KMS-11 (cell line): ENCODE measurements around the gene MOCS3.
A peak's percentile ranks its signal among the peaks of the same experiment; 100 is the strongest.

ENCODE experiments used
- H2AFZ ChIP-seq: fragments of 200-600 bp; sonication (generic); 2 replicates; pipeline ENCODE4 v1.6.1; 2016; ENCODE audit warnings: antibody characterized with exemption, mixed run types, low read depth
- H3K27ac ChIP-seq: fragments of 200-600 bp; sonication (generic); 2 replicates; pipeline ENCODE4 v1.6.1; 2016; ENCODE audit warnings: mild to moderate bottlenecking, mixed run types
- H3K27me3 ChIP-seq: fragments of 200-600 bp; sonication (generic); 2 replicates; pipeline ENCODE4 v1.6.1; 2017; ENCODE audit warnings: mild to moderate bottlenecking, low read depth, mixed run types, moderate library complexity; ENCODE audit not compliant: insufficient read depth
- H3K36me3 ChIP-seq: fragments of 200-600 bp; sonication (generic); 2 replicates; pipeline ENCODE4 v1.6.1; 2017; ENCODE audit warnings: mild to moderate bottlenecking, mixed run types; ENCODE audit not compliant: insufficient read depth
- H3K4me1 ChIP-seq: fragments of 200-600 bp; sonication (generic); 2 replicates; pipeline ENCODE4 v1.6.1; 2016; ENCODE audit warnings: mild to moderate bottlenecking, low read depth, mixed run types; ENCODE audit not compliant: poor library complexity, severe bottlenecking
- H3K4me2 ChIP-seq: fragments of 200-600 bp; sonication (generic); 2 replicates; pipeline ENCODE4 v1.7.0; 2016; ENCODE audit warnings: mild to moderate bottlenecking, mixed run types
- H3K4me3 ChIP-seq: fragments of 200-600 bp; sonication (generic); IDR thresholded peaks from 2 replicates; pipeline ENCODE4 v1.6.1; 2017; ENCODE audit warnings: low read depth, low read length, mixed read lengths; ENCODE audit not compliant: insufficient read depth
- H3K79me2 ChIP-seq: fragments of 200-600 bp; sonication (generic); 2 replicates; pipeline ENCODE4 v1.6.1; 2016; ENCODE audit warnings: low read depth, mixed run types; ENCODE audit not compliant: insufficient read depth
- H3K9ac ChIP-seq: fragments of 200-600 bp; sonication (generic); 2 replicates; pipeline ENCODE4 v1.6.1; 2016; ENCODE audit warnings: mild to moderate bottlenecking, mixed run types
- H4K20me1 ChIP-seq: fragments of 200-600 bp; sonication (generic); 2 replicates; pipeline ENCODE4 v1.6.1; 2016; ENCODE audit warnings: mild to moderate bottlenecking, mixed run types; ENCODE audit not compliant: insufficient read depth
- TF ChIP-seq, protein P1 (sequence below): fragments of 200-600 bp; sonication (generic); conservative IDR thresholded peaks from 2 replicates; pipeline ENCODE4 v1.6.1; 2017; ENCODE audit warnings: low read depth, mild to moderate bottlenecking, antibody characterized with exemption, low read length, moderate library complexity, mixed read lengths

The MOCS3 gene, protein sequence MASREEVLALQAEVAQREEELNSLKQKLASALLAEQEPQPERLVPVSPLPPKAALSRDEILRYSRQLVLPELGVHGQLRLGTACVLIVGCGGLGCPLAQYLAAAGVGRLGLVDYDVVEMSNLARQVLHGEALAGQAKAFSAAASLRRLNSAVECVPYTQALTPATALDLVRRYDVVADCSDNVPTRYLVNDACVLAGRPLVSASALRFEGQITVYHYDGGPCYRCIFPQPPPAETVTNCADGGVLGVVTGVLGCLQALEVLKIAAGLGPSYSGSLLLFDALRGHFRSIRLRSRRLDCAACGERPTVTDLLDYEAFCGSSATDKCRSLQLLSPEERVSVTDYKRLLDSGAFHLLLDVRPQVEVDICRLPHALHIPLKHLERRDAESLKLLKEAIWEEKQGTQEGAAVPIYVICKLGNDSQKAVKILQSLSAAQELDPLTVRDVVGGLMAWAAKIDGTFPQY

DNA sequence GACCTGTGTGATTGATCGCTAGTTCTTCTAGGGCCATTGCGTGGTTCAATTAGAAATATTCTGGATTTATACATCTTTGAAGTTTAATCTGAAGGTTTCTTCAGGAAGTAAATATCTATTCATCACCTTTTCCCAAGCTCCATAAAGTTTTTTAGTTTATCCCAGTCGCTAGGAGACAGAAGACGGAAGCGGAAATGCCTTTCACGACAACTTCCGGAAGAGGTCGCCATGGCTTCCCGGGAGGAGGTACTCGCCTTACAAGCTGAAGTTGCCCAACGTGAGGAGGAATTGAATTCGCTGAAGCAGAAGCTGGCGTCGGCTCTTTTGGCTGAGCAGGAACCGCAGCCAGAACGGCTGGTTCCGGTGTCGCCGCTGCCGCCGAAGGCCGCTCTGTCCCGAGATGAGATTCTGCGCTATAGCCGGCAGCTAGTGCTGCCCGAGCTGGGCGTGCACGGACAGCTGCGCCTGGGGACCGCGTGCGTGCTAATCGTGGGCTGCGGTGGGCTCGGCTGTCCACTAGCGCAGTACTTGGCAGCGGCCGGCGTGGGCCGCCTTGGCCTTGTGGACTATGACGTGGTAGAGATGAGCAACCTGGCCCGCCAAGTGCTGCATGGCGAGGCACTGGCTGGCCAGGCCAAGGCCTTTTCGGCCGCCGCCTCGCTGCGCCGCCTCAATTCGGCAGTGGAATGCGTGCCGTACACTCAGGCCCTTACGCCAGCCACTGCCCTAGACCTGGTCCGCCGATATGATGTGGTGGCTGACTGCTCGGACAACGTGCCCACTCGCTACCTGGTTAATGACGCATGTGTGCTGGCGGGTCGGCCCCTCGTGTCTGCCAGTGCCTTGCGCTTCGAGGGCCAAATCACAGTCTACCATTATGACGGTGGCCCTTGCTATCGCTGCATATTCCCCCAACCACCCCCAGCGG is at the start of gene MOCS3:
TSS of gene MOCS3 (plus strand) at position 204 of the 928 bp plus-strand sequence. CDS start at position 229, 25 bp downstream.
- Histone ChIP-seq H3K4me2 (peak within 1 kb of the TSS; percentile 87), H4K20me1 (no peaks in the 10 kb centered on the region), H3K4me1 (peaks cover 43% of the 10 kb centered on the region), H3K27me3 (no peaks in the 10 kb centered on the region), H3K79me2 (peaks cover 66% of the 10 kb centered on the region), H3K9ac (peak within 1 kb of the TSS; percentile 95), H3K4me3 (no peak within 1 kb of the TSS), H3K27ac (peak within 1 kb of the TSS; percentile 95), H2AFZ (peak within 1 kb of the TSS; percentile 92), H3K36me3 (peaks cover 3% of the 10 kb centered on the region; the same call in 1 of the 2 replicates)
- TF ChIP-seq, protein P1, sequence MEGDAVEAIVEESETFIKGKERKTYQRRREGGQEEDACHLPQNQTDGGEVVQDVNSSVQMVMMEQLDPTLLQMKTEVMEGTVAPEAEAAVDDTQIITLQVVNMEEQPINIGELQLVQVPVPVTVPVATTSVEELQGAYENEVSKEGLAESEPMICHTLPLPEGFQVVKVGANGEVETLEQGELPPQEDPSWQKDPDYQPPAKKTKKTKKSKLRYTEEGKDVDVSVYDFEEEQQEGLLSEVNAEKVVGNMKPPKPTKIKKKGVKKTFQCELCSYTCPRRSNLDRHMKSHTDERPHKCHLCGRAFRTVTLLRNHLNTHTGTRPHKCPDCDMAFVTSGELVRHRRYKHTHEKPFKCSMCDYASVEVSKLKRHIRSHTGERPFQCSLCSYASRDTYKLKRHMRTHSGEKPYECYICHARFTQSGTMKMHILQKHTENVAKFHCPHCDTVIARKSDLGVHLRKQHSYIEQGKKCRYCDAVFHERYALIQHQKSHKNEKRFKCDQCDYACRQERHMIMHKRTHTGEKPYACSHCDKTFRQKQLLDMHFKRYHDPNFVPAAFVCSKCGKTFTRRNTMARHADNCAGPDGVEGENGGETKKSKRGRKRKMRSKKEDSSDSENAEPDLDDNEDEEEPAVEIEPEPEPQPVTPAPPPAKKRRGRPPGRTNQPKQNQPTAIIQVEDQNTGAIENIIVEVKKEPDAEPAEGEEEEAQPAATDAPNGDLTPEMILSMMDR, result no peak; the same call in 1 of the 2 replicates

- peaks cover 45% of the 10 kb centered on the region for H3K4me1 ChIP-seq
- H3K4me2 ChIP-seq, result no peak overlapping the region
- H3K27ac ChIP-seq, result no peak overlapping the region
- TF ChIP-seq, protein P1, result no peak
- H3K4me3 ChIP-seq, result no peak overlapping the region
- peaks cover 75% of the 10 kb centered on the region for H4K20me1 ChIP-seq
- H3K79me2 ChIP-seq, result peaks cover 99% of the 10 kb centered on the region
- H3K36me3 ChIP-seq, result peaks cover 6% of the 10 kb centered on the region; the same call in 1 of the 2 replicates
- H3K9ac ChIP-seq, result no peak overlapping the region
- no peaks in the 10 kb centered on the region for H3K27me3 ChIP-seq
- no peak overlapping the region for H2AFZ ChIP-seq
These were observed 49.2 kb upstream of the MOCS3 start for GRCh38 chr20:50909413-50909812.

DNA sequence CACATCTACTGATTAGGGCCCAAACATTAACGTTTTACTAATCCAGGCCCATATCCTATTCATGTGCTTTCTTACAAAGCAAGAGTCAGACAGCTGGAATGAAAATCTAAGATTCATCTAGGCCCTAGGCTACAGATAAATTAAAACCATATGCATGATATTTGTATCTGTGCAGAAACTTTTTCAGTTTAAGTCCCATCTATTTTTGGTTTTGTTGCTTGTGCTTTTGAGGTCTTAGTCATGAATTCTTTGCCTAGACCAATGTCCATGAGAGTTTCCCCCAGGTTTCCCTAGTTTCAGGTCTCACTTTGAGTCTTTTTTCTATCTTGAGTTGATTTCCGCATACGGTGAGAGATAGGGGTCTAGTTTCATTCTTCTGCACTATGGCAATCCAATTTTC is 47.6 kb upstream of the MOCS3 start:
- Histone ChIP-seq H4K20me1 (peaks cover 73% of the 10 kb centered on the region), H3K4me3 (no peak overlapping the region)
- TF ChIP-seq, protein P1, result no peak

DNA sequence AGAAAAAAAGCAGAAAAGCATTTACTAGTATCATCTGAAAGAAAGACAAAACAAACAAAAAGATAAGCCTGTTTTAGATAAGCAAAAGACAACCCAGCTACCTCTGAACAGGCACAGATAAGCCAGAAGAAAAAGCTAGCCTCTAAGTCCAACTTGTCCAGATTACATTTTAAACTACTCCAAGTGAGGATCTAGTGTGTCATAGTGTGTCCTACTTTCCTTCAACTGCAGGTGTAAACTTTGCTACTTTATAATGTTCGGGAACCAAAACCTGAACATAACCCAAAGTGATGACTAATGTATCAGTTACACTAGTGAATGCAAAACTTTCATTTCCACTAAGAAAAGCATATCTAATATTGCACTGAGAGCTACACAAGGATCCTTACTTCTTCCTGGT is 46.9 kb upstream of the MOCS3 start:
- H3K4me2 ChIP-seq, result peak overlapping the region; percentile 47
- H3K9ac ChIP-seq, result no peak overlapping the region
- TF ChIP-seq, protein P1, result no peak
- H2AFZ ChIP-seq, result no peak overlapping the region
- peaks cover 6% of the 10 kb centered on the region; the same call in 1 of the 2 replicates for H3K36me3 ChIP-seq
- peaks cover 99% of the 10 kb centered on the region for H3K79me2 ChIP-seq
- H3K27me3 ChIP-seq, result no peaks in the 10 kb centered on the region
- H4K20me1 ChIP-seq, result peaks cover 73% of the 10 kb centered on the region
- peak overlapping the region; percentile 6; the same call in 1 of the 2 replicates for H3K27ac ChIP-seq
- no peak overlapping the region for H3K4me3 ChIP-seq
- H3K4me1 ChIP-seq, result peaks cover 68% of the 10 kb centered on the region

More for the DNA sequence above, 47.6 kb upstream of the MOCS3 start:
- no peaks in the 10 kb centered on the region for H3K27me3 ChIP-seq
- no peak overlapping the region; the same call in 1 of the 2 replicates for H3K27ac ChIP-seq
- peaks cover 99% of the 10 kb centered on the region for H3K79me2 ChIP-seq
- no peak overlapping the region for H2AFZ ChIP-seq
- H3K36me3 ChIP-seq, result peaks cover 6% of the 10 kb centered on the region; the same call in 1 of the 2 replicates
- H3K4me2 ChIP-seq, result peak overlapping the region; percentile 47; the same call in 1 of the 2 replicates
- peaks cover 62% of the 10 kb centered on the region for H3K4me1 ChIP-seq
- H3K9ac ChIP-seq, result no peak overlapping the region
